Keratinocyte (primary cell): Measurements from ENCODE around the gene CDX1.

Experiments used
- CTCF ChIP-seq, 3 experiments: IDR thresholded peaks in 1 of 3; conservative IDR thresholded peaks in 1 of 3; optimal IDR thresholded peaks in 1 of 3; 2 replicates in 2 of 3; 3 replicates in 1 of 3; pipeline versions ENCODE3 to v1.5.1; 2011; ENCODE audit warnings: low read length in 3 of 3, mild to moderate bottlenecking in 3 of 3, moderate library complexity in 2 of 3, control low read depth in 1 of 3, inconsistent platforms in 1 of 3; ENCODE audit not compliant: insufficient read depth in 2 of 3; ENCODE audit errors: extremely low read depth in 1 of 3
- EZH2 ChIP-seq: IDR thresholded peaks from one replicate; pipeline ENCODE4 v1.6.1; 2012; ENCODE audit warnings: inconsistent platforms, mild to moderate bottlenecking, low read length, moderate library complexity

- TF ChIP-seq CTCF (optimal IDR thresholded peaks at IDR 0.05 in 1 of 3, IDR thresholded peaks at IDR 0.05 in 1 of 3, conservative IDR thresholded peaks at IDR 0.05 in 1 of 3; ENCODE audit: extremely low read depth in 1 of 3, insufficient read depth in 2 of 3, low read length in 3 of 3), result no peak
- TF ChIP-seq EZH2, result no peak
Measured at GRCh38 chr5:150157168-150157567, 9.4 kb upstream of the CDX1 start.
